Ovary (tissue), 9 donors: Measurements from ENCODE around the gene RBFOX2. TPM values are rescaled to one million over a fixed set of nuclear protein-coding genes. Genes with fewer than 3 reads are reported as not detected.

ENCODE experiments used
- DNase-seq, 5 donors: peaks; one replicate each; pipeline ENCODE4 v3.0.0-alpha.2; 2019 to 2020
- H3K27ac ChIP-seq, 2 donors: fragments of 200-600 bp; one replicate each; pipeline versions ENCODE4 v1.5.1 to v1.8.0; 2019 to 2022
- H3K27me3 ChIP-seq: fragments of 200-600 bp; one replicate; pipeline ENCODE4 v1.8.0; 2022
- H3K36me3 ChIP-seq: fragments of 200-600 bp; sonication (generic); one replicate; pipeline ENCODE4 v1.5.1; 2019
- H3K4me1 ChIP-seq: one replicate; pipeline ENCODE4 v1.8.1; 2013; ENCODE audit warnings: mild to moderate bottlenecking, moderate library complexity; ENCODE audit not compliant: insufficient read depth
- H3K4me3 ChIP-seq: fragments of 200-600 bp; sonication (generic); one replicate; pipeline ENCODE4 v1.5.1; 2017
- H3K9me3 ChIP-seq, 2 donors: fragments of 200-600 bp in 1 of 2; sonication (generic) in 1 of 2; one replicate each; pipeline versions ENCODE4 v1.5.1 to v1.8.1; 2013 to 2019; ENCODE audit warnings: mild to moderate bottlenecking in 1 of 2, moderate library complexity in 1 of 2
- CTCF ChIP-seq, 3 donors: fragments of 450-650 bp in 2 of 3; fragments of 200-600 bp in 1 of 3; IDR thresholded peaks; one replicate each; pipeline versions ENCODE4 v1.5.1 to v1.8.0; 2016 to 2022; ENCODE audit warnings: antibody characterized with exemption in 3 of 3, mild to moderate bottlenecking in 1 of 3
- EP300 ChIP-seq: sonication (generic); formaldehyde crosslinking; IDR thresholded peaks from one replicate; pipeline ENCODE4 v1.6.1; 2017; ENCODE audit warnings: antibody characterized with exemption
- POLR2A ChIP-seq: fragments of 450-650 bp; IDR thresholded peaks from one replicate; pipeline ENCODE4 v1.6.1; 2017; ENCODE audit warnings: antibody characterized with exemption, mild to moderate bottlenecking, moderate library complexity
- WGBS, 3 donors: extraction: QIAGEN DNeasy Blood & Tissue Kit in 1 of 3; methylation state at CpG; one replicate each; pipeline versions ENCODE4 v1.1.5 to v1.1.7; 2013 to 2017; 5-methylcytosine and 5-hydroxymethylcytosine counted together
- intact Hi-C, 4 donors: fragments of 100-400 bp; cut with DNase I; formaldehyde crosslinking; loops; one replicate each; pipeline versions ENCODE4 v1.11.0 to v1.15.1; 2022 to 2023
- polyA plus RNA-seq, 2 donors: library from polyadenylated mRNA; stranded (reverse); fragments of 200-250 nt in 1 of 2; fragments of 350-450 nt in 1 of 2; fragmentation: Illumina TruSeq in 1 of 2; extraction: RNeasy Lipid Tissue Mini Kit (QIAGEN cat#74804) in 1 of 2; gene quantifications; one replicate each; pipeline ENCODE4 v1.2.3, GENCODE V29; 2013 to 2014
- total RNA-seq, 7 donors: library from RNA; depleted of rRNA in 2 of 7; stranded (reverse); fragments of >200 nt in 2 of 7; fragmentation: NEBNext Ultra II Directional in 3 of 7; extraction: Animal tissue kit (Norgen Biotek cat#: 25700) in 3 of 7; gene quantifications; one replicate each; pipeline versions ENCODE4 v1.1.0 to v1.2.4, GENCODE V29; 2016 to 2023
- donor health status: DM: no; HTN: no; CAD: no; lungs with moderate emphysema.
- donor health status: DM: no; HTN: no; CAD: no.
- donor health status: Bipolar disorder and iron deficiency.
- donor health status: DM: yes; HTN: yes; CAD: no.
- donor health status: DM: no; HTN: no; CAD: no.
- donor health status: DM: yes; HTN: yes; CAD: no.

Gene RBFOX2
- total and polyA plus RNA-seq, 9 donors: 68.7 to 140 (median 128) TPM

GRCh38 chr22:35852076-35852475 is 176.5 kb downstream of the RBFOX2 start:
- H3K9me3 ChIP-seq: no peaks in the 10 kb centered on the region
- H3K4me1 ChIP-seq: peaks cover 2% of the 10 kb centered on the region
- H3K4me3 ChIP-seq: no peak overlapping the region
- DNase-seq: no peak
- no peak overlapping the region for H3K27ac ChIP-seq
- intact Hi-C loops: no loop called here
- no peaks in the 10 kb centered on the region for H3K27me3 ChIP-seq
- TF ChIP-seq EP300: no peak
- no peak for TF ChIP-seq POLR2A
- no peak for TF ChIP-seq CTCF (IDR thresholded peaks at IDR 0.05)
- no peaks in the 10 kb centered on the region for H3K36me3 ChIP-seq

- DNase-seq: no peak
- Histone ChIP-seq H3K4me1 (peaks cover 2% of the 10 kb centered on the region), H3K27me3 (no peaks in the 10 kb centered on the region), H3K4me3 (no peak overlapping the region), H3K9me3 (no peaks in the 10 kb centered on the region), H3K36me3 (no peaks in the 10 kb centered on the region), H3K27ac (no peak overlapping the region)
- intact Hi-C loops: loop anchor here in 1 of 4 donors (2.0 kb wide), 1 partner anchor 14 kb away; no protein-coding TSS in a partner anchor
- WGBS, 3 donors: 78 to 84% (median 79%) methylated on average over 5 of the region's 5 CpGs
- TF ChIP-seq CTCF (IDR thresholded peaks at IDR 0.05): no peak
- TF ChIP-seq POLR2A: no peak
- no peak for TF ChIP-seq EP300
Observed at GRCh38 chr22:35850831-35851230, 177.8 kb downstream of the RBFOX2 start.

GRCh38 chr22:35846804-35847203 is 181.8 kb downstream of the RBFOX2 start:
- WGBS, 3 donors: 53 to 76% (median 73%) methylated on average over 1 of the region's 1 CpG
- no peak for DNase-seq
- no peak overlapping the region for H3K4me3 ChIP-seq
- no peak overlapping the region for H3K27ac ChIP-seq
- H3K9me3 ChIP-seq: no peaks in the 10 kb centered on the region
- H3K27me3 ChIP-seq: no peaks in the 10 kb centered on the region
- TF ChIP-seq EP300 (no peak), CTCF (IDR thresholded peaks at IDR 0.05) (no peak), POLR2A (no peak)
- intact Hi-C loops: loop anchor here in 2 of 4 donors (10.0 kb wide), 2 partner anchors 48 to 58 kb away; no protein-coding TSS in a partner anchor
- peaks cover 2% of the 10 kb centered on the region for H3K4me1 ChIP-seq
- no peaks in the 10 kb centered on the region for H3K36me3 ChIP-seq

GRCh38 chr22:35844886-35845285 is 183.7 kb downstream of the RBFOX2 start:
- intact Hi-C loops: loop anchor here in 2 of 4 donors (10.0 kb wide), 2 partner anchors 50 to 60 kb away; no protein-coding TSS in a partner anchor
- H3K4me3 ChIP-seq: no peak overlapping the region
- H3K27ac ChIP-seq: no peak overlapping the region
- no peaks in the 10 kb centered on the region for H3K9me3 ChIP-seq
- TF ChIP-seq CTCF (IDR thresholded peaks at IDR 0.05) (no peak), EP300 (no peak), POLR2A (no peak)
- H3K27me3 ChIP-seq: no peaks in the 10 kb centered on the region
- 92 to 97% (median 94%) methylated on average over 2 of the region's 2 CpGs for WGBS, 3 donors
- H3K4me1 ChIP-seq: no peaks in the 10 kb centered on the region
- no peak for DNase-seq
- no peaks in the 10 kb centered on the region for H3K36me3 ChIP-seq
